Karpas-422 (cell line): Measurements from ENCODE around the gene AGPAT4. TPM values are rescaled to one million over a fixed set of nuclear protein-coding genes. Genes with fewer than 3 reads are reported as not detected.

Experiments used
- DNase-seq: peaks from one replicate; pipeline ENCODE4 v3.0.0-alpha.2; 2015
- H2AFZ ChIP-seq: fragments of 200-600 bp; sonication (generic); 2 replicates; pipeline ENCODE4 v1.6.1; 2014; ENCODE audit warnings: antibody characterized with exemption, low read length, mixed read lengths
- H3K27ac ChIP-seq: fragments of 200-600 bp; sonication (generic); 2 replicates; pipeline ENCODE4 v1.5.1; 2014; ENCODE audit warnings: mild to moderate bottlenecking, low read length, moderate library complexity
- H3K27me3 ChIP-seq: fragments of 200-600 bp; sonication (generic); 2 replicates; pipeline ENCODE4 v1.6.1; 2014; ENCODE audit warnings: low read length, mixed read lengths
- H3K36me3 ChIP-seq: fragments of 200-600 bp; sonication (generic); 2 replicates; pipeline ENCODE4 v1.6.1; 2014; ENCODE audit warnings: low read length, mixed read lengths; ENCODE audit not compliant: insufficient read depth
- H3K4me1 ChIP-seq: fragments of 200-600 bp; sonication (generic); 2 replicates; pipeline ENCODE4 v1.6.1; 2014; ENCODE audit warnings: mild to moderate bottlenecking, low read length, mixed read lengths
- H3K4me2 ChIP-seq: fragments of 200-600 bp; sonication (generic); 2 replicates; pipeline ENCODE4 v1.6.1; 2014; ENCODE audit warnings: low read length, low read depth, mild to moderate bottlenecking; ENCODE audit not compliant: poor library complexity, severe bottlenecking
- H3K4me3 ChIP-seq: fragments of 200-600 bp; sonication (generic); 2 replicates; pipeline ENCODE4 v1.5.1; 2014; ENCODE audit warnings: mild to moderate bottlenecking, antibody characterized with exemption, low read length, mixed read lengths
- H3K79me2 ChIP-seq: fragments of 200-600 bp; sonication (generic); 2 replicates; pipeline ENCODE4 v1.6.1; 2014; ENCODE audit warnings: mild to moderate bottlenecking, low read length, mixed read lengths
- H3K9ac ChIP-seq: fragments of 200-600 bp; sonication (generic); 2 replicates; pipeline ENCODE4 v1.6.0; 2014; ENCODE audit warnings: low read length
- H3K9me2 ChIP-seq: fragments of 200-600 bp; sonication (generic), shearing (Covaris generic); replicated peaks from 2 replicates; pipeline ENCODE4 v1.6.0; 2014; ENCODE audit warnings: mild to moderate bottlenecking, low read length, moderate library complexity; ENCODE audit not compliant: insufficient read depth
- H3K9me3 ChIP-seq: fragments of 300-700, 200-600 bp; sonication (generic); 2 replicates; pipeline ENCODE4 v1.6.1; 2014; ENCODE audit warnings: low read length, mixed read lengths
- H4K20me1 ChIP-seq: fragments of 200-600 bp; sonication (generic); 2 replicates; pipeline ENCODE4 v1.6.1; 2014; ENCODE audit warnings: mild to moderate bottlenecking, antibody characterized with exemption, low read length, low read depth; ENCODE audit not compliant: insufficient read depth
- total RNA-seq: library from RNA; depleted of rRNA; stranded (reverse); fragments of >200 nt; shearing (Covaris generic); gene quantifications from 2 replicates; pipeline ENCODE4 v1.2.3, GENCODE V29; 2014; ENCODE audit warnings: low replicate concordance

Gene AGPAT4
- total RNA-seq, 1 experiment from 2014 or later, result 6.2 TPM

DNA sequence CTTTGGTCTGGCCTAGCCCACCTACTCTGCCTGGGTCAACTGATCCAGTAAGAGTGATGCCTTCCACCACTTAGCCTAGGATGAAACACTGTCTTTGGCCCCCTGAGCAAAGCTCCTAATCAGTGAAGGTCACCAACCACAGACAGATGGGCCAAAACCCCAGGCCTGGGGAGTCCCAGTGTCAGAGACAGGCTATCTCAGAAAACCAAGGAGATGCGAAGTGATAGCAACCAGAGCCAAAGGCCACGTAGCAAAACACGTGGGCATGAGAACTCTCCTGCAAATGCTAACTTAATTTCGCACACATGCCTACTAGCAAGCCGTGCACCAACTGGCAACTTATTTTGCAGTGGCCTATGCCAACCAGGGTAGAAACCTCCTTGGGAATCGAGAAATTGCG lies 29.1 kb downstream of the AGPAT4 start:
- DNase-seq, result no peak
- no peak overlapping the region for H3K4me2 ChIP-seq
- no peak overlapping the region for H2AFZ ChIP-seq
- H3K27ac ChIP-seq, result no peak overlapping the region
- H3K4me1 ChIP-seq, result no peaks in the 10 kb centered on the region
- no peaks in the 10 kb centered on the region for H3K36me3 ChIP-seq
- H4K20me1 ChIP-seq, result no peaks in the 10 kb centered on the region
- no peaks in the 10 kb centered on the region for H3K9me3 ChIP-seq
- H3K9me2 ChIP-seq, result no peaks in the 10 kb centered on the region
- no peak overlapping the region for H3K4me3 ChIP-seq
- H3K27me3 ChIP-seq, result no peaks in the 10 kb centered on the region
- H3K9ac ChIP-seq, result no peak overlapping the region
- H3K79me2 ChIP-seq, result no peaks in the 10 kb centered on the region

DNA sequence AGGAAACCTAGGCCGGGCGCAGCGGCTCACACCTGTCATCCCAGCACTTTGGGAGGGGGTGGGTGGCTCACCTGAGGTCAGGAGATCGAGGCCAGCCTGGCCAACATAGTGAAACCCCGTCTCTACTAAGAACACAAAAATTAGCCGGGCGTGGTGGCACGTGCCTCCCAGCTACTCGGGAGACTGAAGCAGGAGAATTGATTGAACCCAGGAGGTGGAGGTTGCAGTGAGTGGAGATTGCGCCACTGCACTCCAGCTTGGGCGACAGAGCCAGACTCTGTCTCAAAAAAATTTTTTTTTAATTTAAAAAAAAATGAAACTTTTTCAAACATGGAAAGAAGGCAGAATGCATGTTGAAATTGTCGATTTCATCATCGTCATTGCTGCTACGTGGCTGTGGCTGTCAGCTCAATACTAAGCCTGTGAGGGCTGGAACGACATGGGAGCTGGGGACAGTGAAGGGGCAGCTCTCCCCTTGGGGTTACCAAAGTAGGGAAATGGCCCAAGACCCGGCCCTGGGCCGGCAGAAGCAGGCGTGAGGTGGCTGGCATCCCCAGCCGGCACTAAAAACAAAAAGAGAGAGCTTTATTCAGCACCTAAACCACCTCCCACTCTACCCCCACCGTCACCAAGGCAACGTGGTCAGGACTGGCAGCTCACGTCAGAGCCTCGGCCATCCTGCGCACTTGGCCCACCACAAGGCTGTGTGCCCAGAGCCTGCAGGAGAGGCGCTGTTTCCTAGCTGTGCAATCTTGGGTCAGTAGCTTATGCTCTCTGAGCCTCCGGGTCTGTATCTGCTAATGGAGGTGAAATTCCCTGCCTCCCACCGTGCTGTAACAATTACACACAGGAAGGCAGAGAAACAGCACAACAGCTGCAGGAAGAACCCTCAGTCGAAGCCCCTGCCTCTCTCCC lies 30.8 kb downstream of the AGPAT4 start:
- no peak overlapping the region for H2AFZ ChIP-seq
- no peaks in the 10 kb centered on the region for H3K9me3 ChIP-seq
- no peak overlapping the region for H3K4me2 ChIP-seq
- no peaks in the 10 kb centered on the region for H3K9me2 ChIP-seq
- H3K27ac ChIP-seq, result no peak overlapping the region
- no peaks in the 10 kb centered on the region for H4K20me1 ChIP-seq
- H3K27me3 ChIP-seq, result no peaks in the 10 kb centered on the region
- H3K9ac ChIP-seq, result no peak overlapping the region
- H3K4me1 ChIP-seq, result no peaks in the 10 kb centered on the region
- H3K4me3 ChIP-seq, result no peak overlapping the region
- no peak for DNase-seq
- no peaks in the 10 kb centered on the region for H3K79me2 ChIP-seq
- no peaks in the 10 kb centered on the region for H3K36me3 ChIP-seq

DNA sequence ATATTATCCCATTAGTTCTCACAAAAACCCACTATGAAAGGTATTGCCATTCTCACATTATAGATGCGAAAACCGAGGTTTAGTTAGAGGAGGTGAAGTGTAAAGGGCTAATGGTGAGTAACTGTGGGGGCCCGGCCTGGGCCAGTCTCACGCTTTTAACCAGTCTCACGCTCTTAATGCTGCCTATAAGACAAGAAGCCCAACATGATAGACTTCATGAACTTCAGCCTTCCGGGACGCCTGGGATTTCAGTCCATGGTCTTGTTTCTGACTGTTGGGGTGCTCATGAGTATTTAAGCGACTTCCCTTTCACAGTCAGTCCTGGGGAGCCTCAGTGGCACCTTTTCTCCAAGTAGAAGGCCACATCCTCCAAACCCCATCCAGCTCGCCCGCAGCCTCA lies 31.7 kb downstream of the AGPAT4 start:
- no peak overlapping the region for H2AFZ ChIP-seq
- no peaks in the 10 kb centered on the region for H3K36me3 ChIP-seq
- H3K4me1 ChIP-seq, result no peaks in the 10 kb centered on the region
- H3K79me2 ChIP-seq, result no peaks in the 10 kb centered on the region
- H3K9ac ChIP-seq, result no peak overlapping the region
- H3K4me2 ChIP-seq, result no peak overlapping the region
- DNase-seq, result no peak
- no peaks in the 10 kb centered on the region for H3K9me2 ChIP-seq
- no peak overlapping the region for H3K4me3 ChIP-seq
- no peaks in the 10 kb centered on the region for H4K20me1 ChIP-seq
- no peak overlapping the region for H3K27ac ChIP-seq
- H3K27me3 ChIP-seq, result no peaks in the 10 kb centered on the region
- H3K9me3 ChIP-seq, result no peaks in the 10 kb centered on the region

DNA sequence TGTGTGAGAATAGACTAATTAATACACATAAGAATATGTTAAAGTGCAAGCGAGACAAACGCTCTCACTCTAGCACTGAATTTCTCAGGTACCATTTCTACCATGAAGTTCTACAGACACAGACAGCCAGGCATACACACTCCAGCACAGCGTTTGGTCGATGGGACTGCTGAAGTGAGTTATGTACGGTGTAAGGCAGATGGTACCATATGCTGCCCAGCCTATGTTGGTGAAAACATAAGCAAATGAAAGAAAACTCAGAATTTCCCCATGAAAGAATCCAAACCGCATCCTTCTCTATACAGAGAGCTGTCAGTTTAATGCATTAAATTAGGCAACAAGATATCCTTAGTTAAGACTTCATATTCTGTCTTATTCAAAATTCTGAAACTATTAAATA lies 34.9 kb downstream of the AGPAT4 start:
- no peak for DNase-seq
- H3K4me2 ChIP-seq, result no peak overlapping the region

DNA sequence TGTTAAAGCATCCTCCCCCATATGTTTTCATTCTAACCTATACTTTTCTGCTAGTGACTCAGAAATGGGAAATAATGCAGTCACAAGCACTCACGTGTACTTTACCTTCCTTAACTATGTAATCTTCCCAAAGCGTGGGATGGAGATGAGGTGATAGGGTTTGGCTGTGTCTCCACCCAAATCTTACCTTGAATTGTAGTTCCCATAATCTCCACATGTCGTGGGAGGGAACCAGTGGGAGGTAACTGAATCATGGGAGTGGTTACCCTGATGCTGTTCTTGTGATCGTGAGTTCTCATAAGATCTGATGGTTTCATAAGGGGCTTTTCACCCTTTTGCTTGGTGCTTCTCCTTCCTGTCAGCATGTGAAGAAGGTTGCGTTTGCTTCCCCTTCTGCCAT lies 35.4 kb downstream of the AGPAT4 start:
- H3K9me2 ChIP-seq, result no peaks in the 10 kb centered on the region
- H3K27ac ChIP-seq, result no peak overlapping the region
- no peaks in the 10 kb centered on the region for H3K27me3 ChIP-seq
- H3K4me3 ChIP-seq, result no peak overlapping the region
- no peaks in the 10 kb centered on the region for H3K4me1 ChIP-seq
- H3K9ac ChIP-seq, result no peak overlapping the region
- no peak overlapping the region for H3K4me2 ChIP-seq
- no peaks in the 10 kb centered on the region for H4K20me1 ChIP-seq
- H3K9me3 ChIP-seq, result no peaks in the 10 kb centered on the region
- no peak for DNase-seq
- H3K79me2 ChIP-seq, result no peaks in the 10 kb centered on the region
- H2AFZ ChIP-seq, result no peak overlapping the region
- no peaks in the 10 kb centered on the region for H3K36me3 ChIP-seq

More for the DNA sequence above, 34.9 kb downstream of the AGPAT4 start:
- Histone ChIP-seq H2AFZ (no peak overlapping the region), H3K79me2 (no peaks in the 10 kb centered on the region), H3K27me3 (no peaks in the 10 kb centered on the region), H3K9ac (no peak overlapping the region), H3K36me3 (no peaks in the 10 kb centered on the region), H3K9me2 (no peaks in the 10 kb centered on the region), H3K9me3 (no peaks in the 10 kb centered on the region), H4K20me1 (no peaks in the 10 kb centered on the region), H3K4me3 (no peak overlapping the region), H3K4me1 (no peaks in the 10 kb centered on the region), H3K27ac (no peak overlapping the region)

DNA sequence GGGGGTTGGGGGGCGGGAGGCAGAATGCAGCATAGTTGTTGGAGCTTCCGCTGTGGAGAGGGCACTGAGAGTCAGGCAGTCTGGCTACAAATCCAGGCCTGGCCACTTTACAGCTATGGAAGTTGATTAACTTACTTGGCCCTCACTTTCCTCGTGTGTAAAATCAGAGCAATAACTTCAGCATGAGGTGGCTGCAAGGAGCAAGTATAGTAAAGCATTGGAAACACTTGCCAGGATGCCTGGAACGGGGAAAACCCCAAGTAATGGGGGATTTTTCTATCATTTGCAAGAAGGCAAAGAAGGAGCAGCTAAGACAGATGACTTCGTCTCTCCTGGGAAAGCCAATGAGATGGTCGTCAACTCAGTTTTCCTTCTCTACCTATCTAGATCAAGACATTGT lies 35.8 kb downstream of the AGPAT4 start:
- no peaks in the 10 kb centered on the region for H3K27me3 ChIP-seq
- H3K36me3 ChIP-seq, result no peaks in the 10 kb centered on the region
- no peak for DNase-seq
- no peaks in the 10 kb centered on the region for H3K9me2 ChIP-seq
- H3K4me3 ChIP-seq, result no peak overlapping the region
- H2AFZ ChIP-seq, result no peak overlapping the region
- no peaks in the 10 kb centered on the region for H3K9me3 ChIP-seq
- no peak overlapping the region for H3K27ac ChIP-seq
- H3K9ac ChIP-seq, result no peak overlapping the region
- no peaks in the 10 kb centered on the region for H4K20me1 ChIP-seq
- H3K79me2 ChIP-seq, result no peaks in the 10 kb centered on the region
- no peak overlapping the region for H3K4me2 ChIP-seq
- H3K4me1 ChIP-seq, result no peaks in the 10 kb centered on the region

DNA sequence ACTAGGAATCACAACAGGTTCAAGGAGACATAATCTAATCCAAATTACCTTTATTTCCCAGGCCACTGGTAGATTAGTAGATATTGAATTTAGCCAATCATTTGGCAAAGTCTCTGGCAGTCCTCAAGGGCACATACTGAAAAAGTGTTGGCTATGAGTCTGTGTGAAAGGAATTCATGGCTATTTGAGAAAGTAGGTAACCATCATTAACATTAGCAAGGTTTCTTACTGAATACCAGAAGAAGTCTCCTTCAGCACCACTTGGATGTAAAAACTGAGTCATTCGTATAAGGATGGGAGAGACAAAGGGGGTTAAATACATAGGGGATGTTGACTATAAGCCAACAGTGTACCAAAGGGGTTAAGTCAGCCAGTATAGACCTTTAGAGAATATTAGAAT lies 36.7 kb downstream of the AGPAT4 start:
- H3K9ac ChIP-seq, result no peak overlapping the region
- H3K36me3 ChIP-seq, result no peaks in the 10 kb centered on the region
- no peak overlapping the region for H2AFZ ChIP-seq
- H3K79me2 ChIP-seq, result no peaks in the 10 kb centered on the region
- no peak overlapping the region for H3K27ac ChIP-seq
- no peak overlapping the region for H3K4me3 ChIP-seq
- no peaks in the 10 kb centered on the region for H3K4me1 ChIP-seq
- no peaks in the 10 kb centered on the region for H3K27me3 ChIP-seq
- H3K4me2 ChIP-seq, result no peak overlapping the region
- no peaks in the 10 kb centered on the region for H4K20me1 ChIP-seq
- no peaks in the 10 kb centered on the region for H3K9me3 ChIP-seq
- H3K9me2 ChIP-seq, result no peaks in the 10 kb centered on the region
- no peak for DNase-seq

DNA sequence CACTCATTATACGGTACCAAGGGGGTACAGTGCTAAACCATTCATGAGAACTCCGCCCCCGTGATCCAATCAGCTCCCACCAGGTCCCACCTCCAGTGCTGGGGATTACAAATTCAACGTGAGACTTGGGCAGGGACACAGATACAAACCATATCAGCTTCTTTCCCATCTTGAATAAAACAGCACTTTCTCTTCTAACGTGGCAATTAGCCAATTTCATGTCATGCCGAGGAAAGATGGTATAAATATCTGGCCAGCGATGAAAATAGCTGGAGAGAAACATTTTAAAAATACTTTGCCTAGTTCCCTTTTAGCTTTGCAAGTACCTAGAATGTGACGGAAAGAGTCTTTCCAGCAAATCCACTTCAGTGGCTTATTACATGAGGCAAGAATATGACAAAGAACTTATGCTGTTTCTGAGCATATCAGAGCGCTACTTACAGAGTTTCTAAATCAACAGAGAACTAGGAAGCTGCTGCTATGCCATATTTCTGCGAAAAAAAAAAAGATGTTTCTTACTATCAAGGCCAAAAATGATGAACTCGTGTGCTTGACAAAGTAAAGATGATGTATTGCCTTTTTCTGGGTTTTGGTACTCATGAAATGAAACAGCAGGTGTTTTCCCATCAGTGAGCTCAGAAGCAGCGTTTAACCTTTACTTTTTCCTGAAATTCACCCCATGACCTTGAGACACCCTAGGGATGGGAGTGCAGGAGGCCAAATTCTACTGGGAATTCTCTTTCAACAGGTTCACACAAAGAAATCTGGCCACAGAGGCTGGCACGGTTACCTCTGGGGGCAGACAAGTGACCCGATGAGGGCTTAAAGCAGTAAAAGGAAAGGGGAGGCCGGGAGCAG lies 37.9 kb downstream of the AGPAT4 start:
- no peak overlapping the region for H3K4me3 ChIP-seq
- no peaks in the 10 kb centered on the region for H3K9me2 ChIP-seq
- no peaks in the 10 kb centered on the region for H3K4me1 ChIP-seq
- H3K4me2 ChIP-seq, result no peak overlapping the region
- H3K79me2 ChIP-seq, result no peaks in the 10 kb centered on the region
- no peaks in the 10 kb centered on the region for H3K27me3 ChIP-seq
- H3K36me3 ChIP-seq, result no peaks in the 10 kb centered on the region
- H4K20me1 ChIP-seq, result no peaks in the 10 kb centered on the region
- H3K9ac ChIP-seq, result no peak overlapping the region
- no peak for DNase-seq
- H2AFZ ChIP-seq, result no peak overlapping the region
- no peaks in the 10 kb centered on the region for H3K9me3 ChIP-seq
- no peak overlapping the region for H3K27ac ChIP-seq
